GM12878 (cell line): ENCODE measurements around the gene TTC29.

ENCODE experiments used
- EZH2 ChIP-seq: IDR thresholded peaks from 2 replicates; pipeline ENCODE4 v1.6.1; 2012; ENCODE audit warnings: low read depth, mild to moderate bottlenecking, control low read depth, inconsistent platforms, low read length, borderline replicate concordance; ENCODE audit not compliant: control insufficient read depth
- POLR2AphosphoS5 ChIP-seq: IDR thresholded peaks from 2 replicates; pipeline ENCODE4 v1.6.1; 2011; ENCODE audit warnings: mild to moderate bottlenecking, low read length, inconsistent platforms
- TCF7 ChIP-seq: IDR thresholded peaks from 2 replicates; pipeline ENCODE4 v1.6.1; 2014; ENCODE audit warnings: antibody characterized with exemption, borderline replicate concordance
- TF ChIP-seq, protein P1 (sequence below), 3 experiments: IDR thresholded peaks in 2 of 3; conservative IDR thresholded peaks in 1 of 3; 2 replicates each; pipeline ENCODE4 v1.5.1; 2011; ENCODE audit warnings: low read depth in 3 of 3, low read length in 3 of 3, mild to moderate bottlenecking in 3 of 3, control low read depth in 2 of 3, moderate library complexity in 2 of 3, inconsistent platforms in 1 of 3, mixed read lengths in 1 of 3; ENCODE audit not compliant: control insufficient read depth in 2 of 3, insufficient read depth in 1 of 3; ENCODE audit errors: extremely low read depth in 1 of 3

- TF ChIP-seq, protein P1, sequence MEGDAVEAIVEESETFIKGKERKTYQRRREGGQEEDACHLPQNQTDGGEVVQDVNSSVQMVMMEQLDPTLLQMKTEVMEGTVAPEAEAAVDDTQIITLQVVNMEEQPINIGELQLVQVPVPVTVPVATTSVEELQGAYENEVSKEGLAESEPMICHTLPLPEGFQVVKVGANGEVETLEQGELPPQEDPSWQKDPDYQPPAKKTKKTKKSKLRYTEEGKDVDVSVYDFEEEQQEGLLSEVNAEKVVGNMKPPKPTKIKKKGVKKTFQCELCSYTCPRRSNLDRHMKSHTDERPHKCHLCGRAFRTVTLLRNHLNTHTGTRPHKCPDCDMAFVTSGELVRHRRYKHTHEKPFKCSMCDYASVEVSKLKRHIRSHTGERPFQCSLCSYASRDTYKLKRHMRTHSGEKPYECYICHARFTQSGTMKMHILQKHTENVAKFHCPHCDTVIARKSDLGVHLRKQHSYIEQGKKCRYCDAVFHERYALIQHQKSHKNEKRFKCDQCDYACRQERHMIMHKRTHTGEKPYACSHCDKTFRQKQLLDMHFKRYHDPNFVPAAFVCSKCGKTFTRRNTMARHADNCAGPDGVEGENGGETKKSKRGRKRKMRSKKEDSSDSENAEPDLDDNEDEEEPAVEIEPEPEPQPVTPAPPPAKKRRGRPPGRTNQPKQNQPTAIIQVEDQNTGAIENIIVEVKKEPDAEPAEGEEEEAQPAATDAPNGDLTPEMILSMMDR (IDR thresholded peaks at IDR 0.05 in 2 of 3, conservative IDR thresholded peaks at IDR 0.05 in 1 of 3; ENCODE audit: control insufficient read depth in 2 of 3, extremely low read depth in 1 of 3, insufficient read depth in 1 of 3, low read depth in 3 of 3, low read length in 3 of 3) = no peak
- TF ChIP-seq POLR2AphosphoS5 (no peak), EZH2 (no peak), TCF7 (no peak)
Measured at GRCh38 chr4:146762016-146762415, 183.6 kb downstream of the TTC29 start.
